GM21786 (cell line): ENCODE measurements around the gene CLSTN1.

ENCODE experiments used
- ATAC-seq: cut with Tn5 transposase; IDR thresholded peaks from one replicate; pipeline ENCODE4 v1.9.1; 2021; ENCODE audit not compliant: unreplicated experiment

The CLSTN1 gene

DNA sequence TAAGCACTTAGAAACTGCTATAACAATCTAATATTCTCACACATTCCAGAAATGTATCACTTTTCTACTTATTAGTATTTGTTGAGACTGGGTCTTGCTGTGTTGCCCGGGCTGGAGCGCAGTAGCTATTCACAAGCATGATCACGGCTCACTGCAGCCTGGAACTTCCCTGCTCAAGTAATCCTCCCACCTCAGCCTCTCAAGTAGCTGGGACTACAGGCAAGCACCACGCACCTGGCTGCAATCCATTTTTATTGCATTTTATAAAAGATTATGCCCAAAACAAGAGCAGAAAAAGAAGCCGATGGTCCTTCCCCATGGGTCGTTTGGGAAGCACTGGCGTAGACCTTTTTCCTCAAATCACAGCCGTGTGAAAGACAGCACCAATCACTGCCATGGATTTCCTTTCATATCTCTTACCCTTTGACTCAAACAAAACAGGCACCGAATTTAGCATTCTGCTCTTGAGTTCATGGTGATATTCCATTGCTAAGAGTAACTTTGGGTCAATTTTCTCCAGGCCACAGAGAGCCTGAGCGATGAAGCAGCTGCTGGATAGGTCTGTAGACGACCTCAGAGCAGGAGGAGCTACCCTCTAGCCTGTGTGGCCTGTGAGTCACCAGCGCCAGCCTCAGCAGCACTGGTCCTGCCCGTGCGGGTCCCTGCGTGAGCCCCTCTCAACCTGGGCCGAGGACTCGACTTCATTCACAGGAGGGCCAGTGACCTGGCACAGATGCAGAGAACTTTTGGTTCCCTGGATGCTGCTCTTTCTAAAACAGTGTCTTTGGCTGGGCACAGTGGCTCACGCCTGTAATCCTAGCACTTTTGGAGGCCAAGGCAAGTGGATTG is 91.4 kb downstream of the CLSTN1 start:
- ATAC-seq: no peak

DNA sequence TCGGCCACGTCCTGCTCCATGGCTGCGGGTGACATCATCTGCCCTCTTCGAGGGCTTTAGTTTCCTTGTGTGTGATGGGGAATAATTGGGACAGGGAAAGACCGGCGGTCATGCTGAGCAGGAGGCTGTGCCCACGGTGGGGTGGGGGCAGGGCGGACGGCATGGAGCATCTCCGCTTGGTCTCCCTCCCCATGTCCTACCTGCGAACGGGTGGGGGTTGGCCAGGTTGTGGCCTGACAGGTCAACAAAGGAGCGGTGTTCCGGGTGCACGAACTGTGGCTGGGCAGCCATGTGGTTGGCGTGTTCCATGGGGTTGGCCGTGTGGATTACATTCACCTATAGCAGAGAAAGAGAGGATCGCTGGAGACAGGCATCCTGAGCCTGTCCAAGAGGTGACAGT is 92.2 kb downstream of the CLSTN1 start:
- no peak for ATAC-seq

DNA sequence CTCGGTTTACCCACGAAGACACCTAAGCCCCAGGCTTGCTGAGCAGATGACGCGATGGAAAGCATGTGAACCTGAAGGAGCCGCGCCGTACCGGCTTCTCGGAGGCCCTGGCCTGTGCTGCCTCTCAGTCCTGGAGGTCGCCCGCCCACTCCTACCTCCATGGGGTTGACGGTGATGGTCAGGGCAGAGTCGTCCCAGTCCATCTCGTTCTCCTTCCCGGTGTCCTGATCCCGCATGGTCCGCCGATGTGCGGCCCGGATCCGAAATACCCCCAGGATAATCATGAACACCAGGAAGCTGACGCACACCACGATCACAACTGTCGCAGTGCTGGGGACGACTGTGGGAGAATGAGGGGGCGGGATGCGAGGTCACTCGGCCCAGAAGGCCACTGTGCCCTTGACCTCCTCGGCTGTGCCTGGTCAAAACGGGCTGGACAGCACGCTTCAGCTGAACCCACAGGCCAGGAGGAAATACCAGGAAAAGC is 92.7 kb downstream of the CLSTN1 start:
- ATAC-seq: no peak

DNA sequence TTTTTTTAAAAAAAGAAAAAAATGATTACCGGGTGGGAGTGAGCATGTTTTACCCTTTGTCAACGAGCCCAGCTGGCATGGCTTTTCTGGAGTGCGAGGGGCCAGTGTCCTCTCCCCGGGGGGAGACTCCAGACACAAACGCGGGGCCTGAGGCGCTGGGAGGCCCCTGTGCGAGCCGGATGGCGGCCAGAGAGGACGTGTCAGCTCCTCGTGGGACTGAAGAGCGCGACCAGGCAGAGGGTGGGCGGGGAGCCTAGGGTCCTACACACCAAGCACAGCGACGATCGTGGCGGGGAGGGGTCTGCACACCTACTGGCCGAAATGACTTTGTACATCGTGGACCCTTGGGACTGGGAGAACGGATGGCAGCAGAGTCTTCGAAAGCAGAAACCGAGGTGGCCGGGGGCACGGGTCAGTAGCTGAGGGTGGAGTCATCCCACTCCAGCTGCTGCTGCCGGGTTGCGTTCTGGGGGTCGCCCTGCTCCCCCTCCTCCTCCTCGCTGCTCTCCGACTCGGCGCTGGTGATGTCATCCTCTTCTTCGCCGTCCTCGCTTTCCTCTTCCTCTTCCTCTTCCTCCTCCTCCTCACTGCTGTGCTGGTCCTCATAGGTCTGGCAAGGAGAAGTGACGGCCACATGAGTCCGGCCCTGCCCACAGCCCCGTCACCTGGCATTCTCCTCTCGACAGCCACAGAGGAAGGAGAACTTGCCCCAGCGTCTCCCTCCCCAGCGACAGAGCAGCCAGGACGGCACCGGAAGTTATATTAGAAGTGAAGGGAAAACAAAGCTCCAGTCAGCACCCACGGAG is 93.5 kb downstream of the CLSTN1 start:
- no peak for ATAC-seq

DNA sequence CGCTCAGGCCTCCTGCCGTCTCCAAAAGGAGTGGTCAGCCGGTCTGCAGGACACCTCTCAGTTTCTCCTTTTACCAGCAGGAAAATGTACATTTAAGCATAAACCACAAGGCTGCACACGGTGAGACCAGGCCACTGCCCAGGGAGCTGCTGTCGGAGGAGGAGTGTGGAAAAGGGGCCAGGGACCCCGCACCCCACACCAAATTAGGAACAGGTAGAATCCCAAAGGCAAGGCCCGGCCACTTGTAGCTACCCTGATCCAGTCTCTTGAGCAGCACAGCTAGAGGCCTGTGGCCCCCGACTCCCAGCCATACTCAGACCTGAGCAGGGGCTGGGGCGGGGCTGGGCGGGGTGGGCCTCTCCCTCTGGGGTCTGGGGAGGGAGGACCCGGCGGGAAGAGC is 94.2 kb downstream of the CLSTN1 start:
- no peak for ATAC-seq

DNA sequence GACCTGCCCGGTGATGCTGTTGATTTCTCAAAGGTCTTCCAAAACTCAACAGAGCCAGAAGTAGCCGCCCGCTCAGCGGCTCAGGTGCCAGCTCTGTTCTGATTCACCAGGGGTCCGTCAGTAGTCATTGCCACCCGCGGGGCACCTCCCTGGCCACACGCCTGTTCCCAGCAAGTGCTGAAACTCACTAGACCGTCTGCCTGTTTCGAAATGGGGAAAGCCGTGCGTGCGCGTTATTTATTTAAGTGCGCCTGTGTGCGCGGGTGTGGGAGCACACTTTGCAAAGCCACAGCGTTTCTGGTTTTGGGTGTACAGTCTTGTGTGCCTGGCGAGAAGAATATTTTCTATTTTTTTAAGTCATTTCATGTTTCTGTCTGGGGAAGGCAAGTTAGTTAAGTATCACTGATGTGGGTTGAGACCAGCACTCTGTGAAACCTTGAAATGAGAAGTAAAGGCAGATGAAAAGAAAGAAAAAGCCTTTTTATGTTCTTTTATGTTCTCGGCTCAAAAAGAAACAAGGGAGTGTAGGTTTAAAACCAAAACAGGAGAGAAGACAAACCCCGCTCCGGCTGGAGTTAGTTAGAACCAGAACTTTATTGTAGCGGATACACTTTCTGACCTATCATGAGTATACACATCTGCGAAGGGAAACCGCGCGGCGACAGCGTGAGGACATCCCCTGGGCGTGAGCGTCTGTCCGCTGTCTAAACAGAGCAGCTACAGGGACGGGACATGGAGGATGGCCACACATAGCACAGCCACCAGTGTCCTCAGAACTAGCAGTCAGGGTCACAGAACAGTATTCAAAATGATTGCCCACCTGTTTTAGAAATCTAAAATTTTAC is 95.1 kb downstream of the CLSTN1 start:
- ATAC-seq: no peak

DNA sequence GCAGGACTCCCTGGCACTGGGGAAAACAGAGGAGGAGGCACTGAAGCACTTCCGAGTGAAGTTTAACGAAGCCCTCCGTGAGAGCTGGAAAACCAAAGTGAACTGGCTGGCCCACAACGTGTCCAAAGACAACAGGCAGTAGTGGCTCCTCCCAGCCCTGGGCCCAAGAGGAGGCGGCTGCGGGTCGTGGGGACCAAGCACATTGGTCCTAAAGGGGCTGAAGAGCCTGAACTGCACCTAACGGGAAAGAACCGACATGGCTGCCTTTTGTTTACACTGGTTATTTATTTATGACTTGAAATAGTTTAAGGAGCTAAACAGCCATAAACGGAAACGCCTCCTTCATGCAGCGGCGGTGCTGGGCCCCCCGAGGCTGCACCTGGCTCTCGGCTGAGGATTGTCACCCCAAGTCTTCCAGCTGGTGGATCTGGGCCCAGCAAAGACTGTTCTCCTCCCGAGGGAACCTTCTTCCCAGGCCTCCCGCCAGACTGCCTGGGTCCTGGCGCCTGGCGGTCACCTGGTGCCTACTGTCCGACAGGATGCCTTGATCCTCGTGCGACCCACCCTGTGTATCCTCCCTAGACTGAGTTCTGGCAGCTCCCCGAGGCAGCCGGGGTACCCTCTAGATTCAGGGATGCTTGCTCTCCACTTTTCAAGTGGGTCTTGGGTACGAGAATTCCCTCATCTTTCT is 96.7 kb downstream of the CLSTN1 start:
- ATAC-seq: no peak

DNA sequence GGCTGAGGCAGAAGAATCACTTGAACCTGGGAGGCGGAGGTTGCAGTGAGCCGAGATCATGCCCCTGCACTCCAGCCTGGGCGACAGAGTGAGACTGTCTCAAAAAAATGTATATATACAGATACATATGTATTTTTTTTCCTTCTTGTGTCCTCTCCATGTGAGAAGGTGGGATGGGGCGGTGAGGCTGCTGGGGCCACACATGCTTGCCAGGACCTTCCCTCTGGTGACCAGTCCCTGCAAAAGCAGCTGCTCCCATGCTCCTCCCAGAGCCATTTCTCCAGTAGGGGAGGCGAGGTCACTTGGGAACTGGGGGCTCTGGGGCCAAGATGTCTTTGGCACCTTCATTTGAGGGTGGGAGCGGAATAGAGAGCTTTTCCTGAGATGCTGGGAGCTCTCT is 97.4 kb downstream of the CLSTN1 start:
- ATAC-seq: no peak

DNA sequence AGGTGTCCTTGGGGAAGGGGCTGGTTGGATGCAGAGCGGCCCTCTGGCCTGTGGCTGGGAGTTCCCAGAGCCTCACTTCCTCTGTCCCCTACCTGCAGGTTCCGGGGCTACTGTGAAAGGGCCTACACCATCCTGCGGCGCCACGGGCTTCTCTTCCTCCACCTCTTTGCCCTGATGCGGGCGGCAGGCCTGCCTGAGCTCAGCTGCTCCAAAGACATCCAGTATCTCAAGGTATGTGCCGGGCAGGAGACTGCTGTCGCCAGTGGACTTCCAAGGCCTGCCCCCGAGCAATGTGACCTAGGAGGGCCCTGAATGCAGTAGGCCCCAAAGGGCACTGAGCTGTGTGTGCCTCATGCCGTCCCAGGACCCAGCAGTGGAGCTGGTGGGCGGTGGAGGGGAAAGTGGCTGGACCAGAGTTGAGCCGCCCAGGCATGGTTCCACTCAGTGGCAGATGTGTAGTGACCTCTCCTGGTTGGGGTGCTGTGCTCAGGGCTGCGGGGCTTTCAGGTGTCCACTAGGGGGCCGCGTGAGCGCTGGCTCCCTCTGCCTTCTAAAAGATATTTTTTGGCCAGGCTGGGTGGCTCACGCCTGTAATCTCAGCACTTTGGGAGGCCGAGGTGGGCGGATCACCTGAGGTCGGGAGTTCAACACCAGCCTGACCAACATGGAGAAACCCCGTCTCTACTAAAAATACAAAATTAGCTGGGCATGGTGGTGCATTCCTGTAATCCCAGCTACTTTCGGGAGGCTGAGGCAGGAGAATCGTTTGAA is 98.9 kb downstream of the CLSTN1 start:
- no peak for ATAC-seq

DNA sequence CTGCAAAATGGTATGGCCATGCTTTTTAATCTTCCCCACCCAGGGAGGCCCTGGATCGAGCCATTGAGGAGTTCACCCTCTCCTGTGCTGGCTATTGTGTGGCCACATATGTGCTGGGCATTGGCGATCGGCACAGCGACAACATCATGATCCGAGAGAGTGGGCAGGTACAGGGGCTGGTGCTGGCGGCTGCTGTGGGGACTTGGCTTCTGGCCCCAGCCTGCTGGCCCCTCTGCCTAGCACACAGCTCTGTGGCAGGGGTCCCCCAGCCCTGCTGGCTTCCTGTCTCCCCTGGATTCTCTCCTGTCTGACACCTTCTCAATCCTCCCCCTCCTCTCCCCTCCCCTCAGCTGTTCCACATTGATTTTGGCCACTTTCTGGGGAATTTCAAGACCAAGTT is 99.8 kb downstream of the CLSTN1 start:
- ATAC-seq: no peak

DNA sequence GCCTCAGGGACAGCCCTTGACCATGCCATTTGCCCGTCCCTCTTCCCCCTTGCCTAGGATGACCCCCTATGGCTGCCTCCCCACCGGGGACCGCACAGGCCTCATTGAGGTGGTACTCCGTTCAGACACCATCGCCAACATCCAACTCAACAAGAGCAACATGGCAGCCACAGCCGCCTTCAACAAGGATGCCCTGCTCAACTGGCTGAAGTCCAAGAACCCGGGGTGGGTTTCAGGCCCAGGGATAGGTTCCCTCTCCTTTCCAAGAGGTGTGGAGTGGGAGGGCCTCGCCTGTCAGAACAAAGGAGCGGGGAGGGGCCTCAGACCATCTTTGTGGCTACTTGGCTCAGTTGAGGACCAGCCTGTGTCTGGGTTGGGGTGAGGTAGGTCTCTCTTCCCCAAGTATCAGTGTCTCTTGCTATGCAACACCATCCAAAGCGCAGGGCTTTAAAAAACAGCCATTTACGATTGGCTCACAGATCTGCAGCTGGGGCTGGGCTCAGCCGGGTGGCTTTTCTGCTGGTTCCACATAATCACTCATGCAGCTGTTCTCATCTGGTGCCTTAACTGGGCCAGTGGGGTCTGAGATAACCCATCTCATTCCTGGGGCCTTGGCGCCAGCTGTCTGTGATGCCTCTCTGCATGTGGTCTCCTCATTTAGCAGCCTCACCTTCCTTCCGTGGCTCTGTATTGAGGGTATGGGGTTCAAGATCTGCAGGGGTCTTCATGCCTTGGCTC is 100.5 kb downstream of the CLSTN1 start:
- ATAC-seq: no peak

DNA sequence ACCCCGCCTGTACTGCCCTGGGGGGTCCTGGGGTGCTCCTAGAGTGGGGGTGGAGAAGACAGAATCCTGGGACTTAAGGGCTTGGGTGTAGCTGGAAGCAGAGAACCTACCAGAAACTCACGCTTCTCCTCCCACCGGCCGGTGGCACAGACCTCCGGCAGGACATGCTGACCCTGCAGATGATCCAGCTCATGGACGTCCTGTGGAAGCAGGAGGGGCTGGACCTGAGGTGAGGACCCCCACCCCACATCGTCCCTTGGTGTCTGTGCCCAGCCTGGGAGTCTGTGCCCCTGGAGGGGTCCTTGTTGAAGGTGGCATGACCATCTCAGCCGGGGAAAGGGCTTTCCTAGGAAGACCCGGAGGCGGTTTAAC is 101.4 kb downstream of the CLSTN1 start:
- no peak for ATAC-seq

DNA sequence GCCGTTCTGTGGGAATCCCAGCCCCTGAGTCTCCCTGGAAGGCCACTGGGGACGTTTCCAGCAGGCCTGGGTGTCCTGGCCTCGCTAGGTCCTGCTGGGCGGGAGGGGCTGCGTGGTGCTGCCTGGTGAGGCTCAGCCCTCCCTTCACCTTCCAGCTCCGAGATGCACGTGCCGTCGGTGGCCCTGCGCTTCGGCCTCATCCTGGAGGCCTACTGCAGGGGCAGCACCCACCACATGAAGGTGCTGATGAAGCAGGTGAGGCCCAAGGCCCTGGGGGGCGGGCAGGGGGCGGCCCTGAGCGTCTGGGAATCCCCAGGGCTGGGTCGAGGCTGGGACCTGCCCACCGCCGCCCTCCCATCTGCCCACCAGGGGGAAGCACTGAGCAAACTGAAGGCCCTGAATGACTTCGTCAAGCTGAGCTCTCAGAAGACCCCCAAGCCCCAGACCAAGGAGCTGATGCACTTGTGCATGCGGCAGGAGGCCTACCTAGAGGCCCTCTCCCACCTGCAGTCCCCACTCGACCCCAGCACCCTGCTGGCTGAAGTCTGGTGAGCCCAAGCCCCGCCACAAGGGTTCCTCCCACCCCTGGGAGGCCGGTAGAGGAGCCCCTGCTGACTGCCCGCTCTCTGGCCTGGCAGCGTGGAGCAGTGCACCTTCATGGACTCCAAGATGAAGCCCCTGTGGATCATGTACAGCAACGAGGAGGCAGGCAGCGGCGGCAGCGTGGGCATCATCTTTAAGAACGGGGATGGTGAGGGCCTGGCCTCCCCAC is 102.0 kb downstream of the CLSTN1 start:
- ATAC-seq: no peak

DNA sequence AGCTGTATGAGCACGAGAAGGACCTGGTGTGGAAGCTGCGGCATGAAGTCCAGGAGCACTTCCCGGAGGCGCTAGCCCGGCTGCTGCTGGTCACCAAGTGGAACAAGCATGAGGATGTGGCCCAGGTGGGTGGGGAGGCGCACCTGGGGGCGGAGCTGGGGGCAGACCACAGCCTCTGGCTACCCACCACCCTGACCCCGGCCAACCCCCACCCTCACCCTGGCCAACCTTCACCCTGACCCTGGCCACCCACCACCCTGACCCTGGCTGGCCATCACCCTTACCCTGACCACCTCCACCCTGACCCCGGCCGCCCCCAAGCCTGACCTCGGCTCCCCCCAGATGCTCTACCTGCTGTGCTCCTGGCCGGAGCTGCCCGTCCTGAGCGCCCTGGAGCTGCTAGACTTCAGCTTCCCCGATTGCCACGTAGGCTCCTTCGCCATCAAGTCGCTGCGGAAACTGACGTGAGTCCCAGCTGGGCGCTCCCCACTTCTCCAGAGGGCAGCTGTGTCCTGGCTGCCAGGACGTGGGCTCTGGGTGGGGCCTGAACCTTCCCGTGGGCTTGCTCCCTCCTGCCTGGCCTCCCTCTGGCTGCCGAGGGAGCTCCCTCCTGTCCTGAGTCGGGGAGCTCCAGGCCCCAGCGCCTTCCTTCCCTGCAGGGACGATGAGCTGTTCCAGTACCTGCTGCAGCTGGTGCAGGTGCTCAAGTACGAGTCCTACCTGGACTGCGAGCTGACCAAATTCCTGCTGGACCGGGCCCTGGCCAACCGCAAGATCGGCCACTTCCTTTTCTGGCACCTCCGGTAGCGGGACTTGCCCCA is 102.8 kb downstream of the CLSTN1 start:
- no peak for ATAC-seq

DNA sequence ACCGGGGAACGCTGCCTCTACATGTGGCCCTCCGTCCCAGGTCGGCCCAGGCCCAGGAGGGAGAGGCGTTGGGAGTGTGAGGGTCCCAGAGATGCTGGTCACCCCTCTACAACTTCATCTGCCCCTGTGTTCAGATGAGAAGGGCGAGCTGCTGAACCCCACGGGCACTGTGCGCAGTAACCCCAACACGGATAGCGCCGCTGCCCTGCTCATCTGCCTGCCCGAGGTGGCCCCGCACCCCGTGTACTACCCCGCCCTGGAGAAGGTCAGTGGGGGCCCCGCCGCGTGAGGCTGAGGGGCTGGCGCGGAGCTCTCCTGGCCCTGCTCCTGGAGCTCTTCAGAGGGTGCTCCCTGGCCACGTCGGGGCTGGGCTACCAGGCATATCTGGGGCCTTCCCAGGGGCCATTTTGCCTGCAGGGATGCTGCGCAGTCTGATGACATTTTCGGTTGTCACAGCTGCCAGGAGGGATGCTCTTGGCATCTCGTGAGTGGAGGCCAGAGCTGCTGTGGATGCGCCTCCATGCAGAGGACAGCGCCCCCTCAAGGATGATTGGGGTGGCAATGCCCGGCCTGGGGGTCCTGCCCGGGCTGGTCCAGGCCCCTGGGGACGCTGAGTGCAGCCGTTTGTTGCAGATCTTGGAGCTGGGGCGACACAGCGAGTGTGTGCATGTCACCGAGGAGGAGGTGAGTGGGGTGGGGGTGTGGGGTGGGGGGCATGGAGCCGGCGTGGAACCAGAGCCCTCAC is 103.6 kb downstream of the CLSTN1 start:
- ATAC-seq: no peak

DNA sequence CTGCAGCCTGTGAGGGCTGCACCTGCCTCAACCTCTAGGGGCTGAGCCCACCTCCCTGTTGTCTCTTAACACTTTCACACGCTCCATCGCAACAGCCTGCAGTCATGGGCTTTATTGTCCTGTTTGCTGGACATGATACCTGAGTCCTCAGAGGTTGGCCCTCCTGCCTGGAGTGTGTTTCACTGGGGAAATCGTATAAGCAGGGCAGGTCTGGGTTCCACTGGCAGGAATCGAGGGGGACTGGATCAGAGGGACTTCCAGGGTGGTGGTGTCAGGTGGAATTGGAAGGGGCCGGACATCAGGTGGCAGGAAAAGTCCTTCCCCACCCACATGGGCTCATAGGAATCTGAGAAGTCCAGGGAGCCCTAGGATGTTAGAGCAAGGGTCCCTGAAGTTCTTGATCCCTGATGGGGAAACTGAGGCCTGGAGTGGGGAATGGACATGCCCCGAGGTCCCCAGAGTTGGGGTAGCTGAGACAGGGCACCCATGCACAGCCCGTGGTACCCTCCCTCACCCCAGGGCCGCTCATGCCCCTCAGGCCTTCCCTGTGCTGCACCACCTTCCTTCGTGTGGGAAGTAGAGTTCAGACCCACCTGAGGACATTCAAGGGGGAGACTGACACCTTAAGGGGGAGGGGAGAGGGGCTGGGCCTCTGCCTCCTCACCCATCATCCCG is 105.6 kb downstream of the CLSTN1 start:
- no peak for ATAC-seq
